GM12892 (cell line): Measurements from ENCODE around the gene GNB1L.

ENCODE experiments used
- DNase-seq: peaks from one replicate; pipeline ENCODE4 v3.0.0; 2011; ENCODE audit not compliant: insufficient read length
- FAIRE-seq: peaks from 2 replicates; lab custom pipeline; 2011; peaks lifted over from hg19 to GRCh38; lab: Jason Lieb, UNC
- POLR2A ChIP-seq: IDR thresholded peaks from 2 replicates; pipeline ENCODE4 v1.6.1; 2011; ENCODE audit warnings: low read depth, low read length, control low read depth
- POLR2AphosphoS5 ChIP-seq: IDR thresholded peaks from 2 replicates; pipeline ENCODE4 v1.6.1; 2011; ENCODE audit warnings: low read depth, low read length, control low read depth
- TAF1 ChIP-seq: IDR thresholded peaks from 2 replicates; pipeline ENCODE4 v1.6.1; 2011; ENCODE audit warnings: low read depth, mild to moderate bottlenecking, control low read depth, low read length, borderline replicate concordance

GNB1L gene

DNA sequence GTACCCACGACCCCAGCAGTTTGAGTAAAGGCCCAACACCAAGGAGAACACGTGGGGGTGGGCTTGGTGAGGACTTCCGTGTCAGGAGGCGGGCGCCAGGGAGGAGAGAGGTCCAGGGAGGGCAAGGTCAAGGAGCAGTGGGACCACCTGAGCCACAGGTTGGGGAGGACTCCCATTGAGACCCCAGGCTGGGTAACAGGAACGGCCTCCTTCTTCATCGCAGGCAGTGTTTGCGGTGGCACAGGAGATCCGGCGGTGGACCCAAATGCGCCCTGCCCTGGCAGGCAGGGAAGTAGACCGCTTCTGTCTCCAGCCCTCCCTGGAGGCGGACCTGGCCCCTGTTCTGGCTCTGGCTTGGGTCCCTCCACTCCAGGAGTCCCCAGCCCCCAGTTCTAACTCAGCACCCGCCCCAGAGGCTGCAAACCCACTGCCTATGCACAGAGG is 100.0 kb downstream of the GNB1L start:
- no peak for DNase-seq
- no peak for FAIRE-seq
- TF ChIP-seq POLR2AphosphoS5 (no peak), POLR2A (no peak), TAF1 (no peak)

DNA sequence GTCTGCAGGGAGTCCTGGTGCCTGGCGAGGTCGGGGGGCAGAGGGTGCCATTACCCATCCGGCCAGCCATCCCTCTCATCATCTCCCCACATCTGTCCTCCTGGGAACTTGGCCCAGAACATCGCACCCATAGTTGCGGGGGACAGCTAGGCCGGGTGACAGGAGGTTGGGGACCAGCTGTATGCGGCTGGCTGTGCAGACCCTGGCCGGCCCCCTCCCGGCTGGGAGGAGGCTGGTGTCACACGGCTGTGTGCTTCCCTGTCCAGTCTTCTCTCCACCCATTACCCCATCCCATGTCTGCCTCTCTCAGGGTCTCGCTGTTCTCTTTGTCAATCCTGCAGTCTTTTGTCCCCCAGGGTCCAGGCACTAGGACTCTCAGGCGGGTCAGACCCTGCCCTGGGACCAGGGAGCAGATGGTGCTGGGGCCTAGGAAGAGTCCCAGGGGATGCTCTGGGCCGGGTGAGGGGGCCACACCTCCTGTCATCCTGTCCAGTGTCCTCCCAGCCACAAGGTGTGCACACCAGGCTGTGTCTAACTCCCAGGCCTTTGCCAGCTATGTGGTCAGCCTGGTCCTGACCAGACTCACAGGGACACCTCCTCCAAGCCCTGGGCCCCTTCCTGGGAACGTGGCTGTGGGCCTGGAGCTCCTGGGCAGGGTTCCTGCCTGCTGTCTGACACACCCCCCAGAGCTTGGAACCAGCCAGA is 100.5 kb downstream of the GNB1L start:
- TF ChIP-seq POLR2AphosphoS5 (no peak), POLR2A (no peak), TAF1 (no peak)
- DNase-seq (no peak), FAIRE-seq (no peak)

DNA sequence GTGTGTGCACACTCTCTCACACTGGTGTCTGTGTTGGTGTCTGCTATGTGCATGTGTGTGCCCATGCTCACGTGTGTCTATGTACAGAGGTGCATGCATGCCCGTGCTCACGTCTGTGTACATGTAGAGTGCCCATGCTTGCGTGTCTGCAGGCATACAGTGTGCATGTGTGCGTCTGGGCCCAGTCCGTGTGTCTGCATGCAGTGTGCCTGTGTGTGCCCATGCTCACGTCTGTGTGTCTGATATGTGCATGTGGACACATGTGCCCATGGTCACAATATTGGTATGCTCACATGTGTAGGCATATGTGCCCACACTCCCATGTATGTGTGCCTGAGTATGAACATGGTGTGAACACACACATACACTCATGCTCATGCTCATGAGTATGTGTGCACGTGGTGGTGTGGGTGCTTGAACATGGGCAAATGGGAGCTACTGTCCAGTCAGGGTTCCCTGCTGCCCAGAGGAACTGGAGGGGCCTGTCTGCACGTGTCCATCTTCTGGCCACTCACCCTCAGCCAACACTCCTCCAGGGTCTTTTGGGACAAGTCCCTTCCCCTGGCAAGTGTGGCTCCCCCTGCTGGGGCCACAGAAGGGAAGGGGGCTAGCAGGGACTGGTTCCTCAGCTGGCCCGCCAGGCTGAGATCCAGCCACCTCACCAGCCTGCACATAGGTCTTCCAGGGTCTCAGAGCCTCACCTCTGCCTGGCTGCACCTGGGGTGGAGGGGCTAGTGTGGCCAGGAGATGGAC is 101.4 kb downstream of the GNB1L start:
- DNase-seq (no peak), FAIRE-seq (no peak)
- TF ChIP-seq POLR2AphosphoS5 (no peak), POLR2A (no peak), TAF1 (no peak)

DNA sequence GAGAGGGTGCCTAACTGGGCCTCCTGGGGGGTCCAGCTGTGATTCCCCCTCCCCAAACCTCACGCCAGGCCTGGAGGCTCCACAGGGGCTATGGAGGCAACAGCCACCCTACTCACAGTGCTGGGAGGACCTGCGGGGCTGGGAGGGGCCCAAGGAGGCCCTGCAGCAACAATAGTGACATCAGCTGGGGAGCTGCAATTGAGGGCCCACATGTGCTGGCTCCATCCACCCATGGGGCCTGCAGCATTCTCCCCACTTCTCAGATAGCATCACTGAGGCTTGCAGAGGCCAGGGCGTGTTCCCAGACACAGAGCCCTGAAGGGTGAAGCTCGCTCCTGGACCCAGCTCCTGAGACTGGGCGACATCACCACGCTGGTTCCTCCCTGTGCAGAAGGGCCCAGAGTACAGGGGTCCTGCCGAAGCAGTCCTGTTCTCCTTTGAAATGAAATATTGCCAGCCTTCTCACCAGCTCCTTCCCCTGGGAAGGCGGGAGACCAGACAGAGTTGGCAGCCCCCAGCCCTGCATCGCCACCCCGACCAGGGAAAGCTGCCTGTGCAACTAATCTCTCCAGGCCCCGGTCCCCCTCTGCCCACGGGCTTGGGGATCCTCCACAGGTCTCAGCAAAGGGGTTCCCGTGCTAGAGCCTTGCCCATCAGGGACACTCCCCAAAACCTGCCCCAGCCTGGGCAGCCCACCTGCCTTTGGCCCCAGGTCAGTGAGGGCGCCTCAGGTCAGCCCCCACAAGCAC is 103.0 kb downstream of the GNB1L start:
- TF ChIP-seq TAF1 (no peak), POLR2AphosphoS5 (no peak), POLR2A (no peak)
- no peak for FAIRE-seq
- no peak for DNase-seq

DNA sequence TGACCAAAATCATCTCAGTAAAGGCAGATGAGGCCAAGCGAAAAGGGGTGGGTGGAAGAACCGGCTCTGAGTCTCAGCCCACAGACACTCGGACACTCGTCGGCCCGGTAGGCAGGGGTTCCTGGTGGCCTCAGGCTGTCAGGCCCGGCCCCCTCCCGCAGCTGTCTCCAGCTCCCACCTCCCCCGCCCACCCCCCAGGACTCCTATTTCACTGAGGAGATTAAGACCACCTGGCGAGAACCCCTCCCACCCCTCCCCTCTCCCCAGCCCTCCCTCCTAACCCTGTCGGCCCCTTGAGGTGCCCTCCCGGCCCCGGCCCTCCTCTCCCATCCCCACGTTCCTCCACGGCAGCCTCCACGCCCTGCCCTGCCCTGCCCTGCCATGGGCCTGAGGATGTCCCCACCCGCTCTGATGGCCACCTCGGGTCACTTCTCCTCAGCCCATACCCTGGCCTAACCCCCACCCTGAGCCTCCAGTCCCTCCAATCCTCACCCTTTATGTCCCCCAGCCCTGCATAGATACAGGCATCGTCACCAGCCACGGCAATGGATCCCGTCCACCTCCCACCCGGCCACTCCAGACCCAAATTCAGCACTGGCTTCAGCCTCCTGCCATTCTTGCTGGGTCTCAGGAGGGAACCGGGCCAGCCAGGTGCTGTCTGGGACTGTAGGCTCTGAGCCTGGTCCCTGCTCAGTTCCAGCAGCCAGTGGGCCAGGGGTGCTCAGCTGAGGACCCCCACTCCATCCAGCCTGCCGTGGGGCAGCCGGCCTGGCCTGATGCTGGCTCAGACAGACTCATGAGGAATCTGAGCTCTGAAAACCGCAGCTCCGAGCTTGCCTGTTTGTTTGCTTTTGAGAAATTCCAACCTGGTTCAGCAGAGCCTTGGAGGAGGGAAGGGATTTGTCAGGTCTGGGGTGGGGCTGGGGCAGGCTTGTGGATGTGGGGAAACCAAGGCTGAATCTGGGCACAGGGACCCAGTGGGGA is 103.9 kb downstream of the GNB1L start:
- DNase-seq, result no peak
- TF ChIP-seq POLR2AphosphoS5 (no peak), POLR2A (no peak), TAF1 (no peak)

DNA sequence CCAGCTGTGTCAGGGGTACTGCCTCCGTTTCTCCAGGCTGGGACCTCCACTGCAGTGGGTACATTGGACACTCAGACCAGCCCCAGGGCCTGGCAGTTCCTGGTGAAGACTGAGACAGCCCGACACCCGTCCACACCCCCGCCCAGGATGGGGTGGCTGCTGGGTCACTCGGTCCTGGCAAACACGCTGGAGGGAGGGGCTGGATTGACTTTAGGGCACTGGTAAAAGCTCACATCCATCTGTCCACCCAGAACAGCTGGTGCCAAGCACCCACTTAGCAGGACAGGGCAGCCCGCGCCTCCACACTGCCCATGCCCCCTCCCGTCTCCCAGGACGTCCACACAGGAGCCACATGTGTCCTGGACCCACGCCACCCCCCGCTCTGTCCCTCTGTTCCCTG is 104.8 kb downstream of the GNB1L start:
- no peak for TF ChIP-seq POLR2AphosphoS5
- no peak for TF ChIP-seq TAF1
- TF ChIP-seq POLR2A, result no peak
- FAIRE-seq, result no peak
- no peak for DNase-seq

More for the DNA sequence above, 103.9 kb downstream of the GNB1L start:
- FAIRE-seq, result no peak

DNA sequence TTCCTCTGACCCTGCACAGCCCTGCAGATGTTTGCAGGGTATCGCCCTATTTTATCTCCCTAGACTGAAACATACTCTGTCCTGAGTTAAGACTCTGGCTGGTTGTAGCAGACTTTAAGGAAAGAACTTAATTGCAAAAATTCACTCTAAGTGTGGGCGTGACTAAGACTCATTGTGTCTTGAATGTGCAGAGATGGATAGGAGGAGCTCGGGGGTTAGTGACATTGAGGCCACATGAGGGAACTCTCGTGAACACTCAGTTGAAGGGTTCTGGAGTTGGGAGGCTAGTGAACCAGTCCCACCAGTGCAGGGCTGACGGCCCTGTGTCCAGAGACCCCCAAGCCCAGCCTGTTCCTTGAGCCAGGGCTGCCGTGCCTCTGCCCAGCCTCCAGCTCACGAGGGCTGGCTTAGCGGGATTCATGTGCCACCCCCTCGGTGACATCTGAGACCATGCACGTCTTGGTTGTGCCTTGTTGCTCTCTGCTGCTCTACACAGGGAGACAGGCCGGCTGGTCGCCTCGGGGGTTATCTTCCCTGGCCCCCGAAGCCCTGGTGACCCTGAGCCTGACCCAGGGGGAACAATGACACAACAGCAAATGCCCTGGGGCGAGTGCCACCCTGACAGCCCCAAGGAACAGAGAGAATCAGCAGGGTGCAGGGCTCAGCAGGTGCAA is 105.5 kb downstream of the GNB1L start:
- FAIRE-seq (no peak), DNase-seq (no peak)
- TF ChIP-seq POLR2A (no peak), TAF1 (no peak)

DNA sequence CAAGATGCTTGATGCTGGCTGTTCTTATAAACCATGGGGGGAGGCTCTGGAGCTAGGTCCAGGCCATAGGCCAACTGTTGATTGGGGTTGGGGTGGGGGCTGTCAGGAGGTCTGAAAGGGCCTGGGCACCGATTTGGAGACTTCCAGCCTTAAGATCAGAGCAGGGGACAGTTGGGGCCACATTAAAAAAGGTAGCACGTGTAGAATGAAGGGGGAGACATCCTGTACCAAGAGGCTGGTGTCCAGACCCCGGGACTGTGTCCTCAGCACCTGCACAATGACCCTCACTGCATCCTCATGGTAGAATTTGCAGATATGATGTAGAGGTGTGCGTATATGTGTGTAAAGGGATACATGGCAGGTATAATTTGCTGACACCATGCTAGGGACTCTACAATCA is 106.5 kb downstream of the GNB1L start:
- TF ChIP-seq TAF1 (no peak), POLR2A (no peak)
- FAIRE-seq, result no peak
- no peak for DNase-seq

DNA sequence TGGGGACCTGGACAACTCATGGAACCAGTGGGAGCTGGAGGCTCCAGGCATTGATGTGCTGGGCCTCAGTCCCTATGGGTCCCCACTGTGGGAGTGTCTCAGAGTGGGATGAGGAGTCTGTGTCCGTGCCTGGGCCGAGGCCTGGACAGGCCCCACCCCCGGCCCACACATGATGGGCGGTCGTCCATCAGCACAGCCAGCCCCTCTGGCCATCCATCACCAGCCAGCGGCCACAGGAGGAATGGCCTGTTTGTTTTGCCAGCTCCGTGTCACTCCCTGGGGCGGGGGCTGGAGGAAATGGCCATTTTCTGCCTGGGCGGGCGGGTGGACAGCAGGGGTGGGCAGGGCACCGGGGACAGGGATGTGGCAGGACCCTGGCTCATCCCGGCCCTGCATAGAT is 107.1 kb downstream of the GNB1L start:
- DNase-seq (no peak), FAIRE-seq (no peak)

DNA sequence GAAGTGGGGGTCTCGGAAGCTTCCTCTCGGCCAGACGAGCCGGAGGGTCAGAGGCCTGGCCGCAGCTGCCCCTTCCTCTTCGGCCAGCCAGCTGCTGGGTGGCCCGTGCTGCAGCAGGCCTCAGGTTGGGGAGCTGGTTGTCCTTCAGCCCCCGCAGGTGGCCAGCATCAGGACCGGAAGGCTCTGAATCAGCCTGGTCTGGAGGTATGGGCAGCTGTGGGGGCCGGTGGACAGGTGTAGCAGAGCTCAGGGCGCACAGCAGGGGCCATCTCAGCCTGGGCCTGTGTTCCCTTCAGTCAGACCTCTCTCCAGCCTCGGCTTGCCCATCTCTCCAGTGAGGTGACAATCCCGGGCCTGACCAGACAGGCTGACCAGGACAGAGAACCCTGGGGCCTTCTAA is 107.9 kb downstream of the GNB1L start:
- no peak for TF ChIP-seq POLR2A
- TF ChIP-seq TAF1, result no peak
- TF ChIP-seq POLR2AphosphoS5, result no peak
- no peak for FAIRE-seq
- no peak for DNase-seq

More for the DNA sequence above, 107.1 kb downstream of the GNB1L start:
- TF ChIP-seq POLR2AphosphoS5 (no peak), TAF1 (no peak), POLR2A (no peak)
